Measurements from ENCODE around the gene GPR25.

The GPR25 gene

GRCh38 chr1:200895443-200895789, 22.6 kb downstream of the GPR25 start:
- H3K9me3 ChIP-seq (ENCODE audit: control insufficient read depth, insufficient read depth, low read length) = no peaks in the 10 kb centered on the region
- H3K4me2 ChIP-seq (ENCODE audit: low read length) = no peak overlapping the region
- H3F3A ChIP-seq (ENCODE audit: control insufficient read depth, insufficient read depth) = no peaks in the 10 kb centered on the region
- H3K27ac ChIP-seq (ENCODE audit: low read depth, low read length) = no peak overlapping the region
- peaks cover 42% of the 10 kb centered on the region for H3K27me3 ChIP-seq (ENCODE audit: control insufficient read depth, low read length)
- H3K4me1 ChIP-seq (ENCODE audit: control insufficient read depth, low read length) = no peaks in the 10 kb centered on the region
- no peaks in the 10 kb centered on the region for H3K9me2 ChIP-seq (replicated peaks; ENCODE audit: control insufficient read depth, low read length)
- H3K36me3 ChIP-seq (ENCODE audit: control insufficient read depth, low read length) = no peaks in the 10 kb centered on the region
- no peak for TF ChIP-seq CTCF (IDR thresholded peaks at IDR 0.05; ENCODE audit: low read depth, low read length, poor library complexity, severe bottlenecking)
- TF ChIP-seq EZH2phosphoT487 (IDR thresholded peaks at IDR 0.05; ENCODE audit: borderline replicate concordance, low read length) = no peak
- H4K20me1 ChIP-seq (ENCODE audit: control insufficient read depth, insufficient read depth, low read depth, low read length) = no peaks in the 10 kb centered on the region
- H3K79me2 ChIP-seq (ENCODE audit: control insufficient read depth, low read length) = no peaks in the 10 kb centered on the region
- H3K4me3 ChIP-seq (ENCODE audit: low read length) = no peak overlapping the region

GRCh38 chr1:200895801-200896530, 23.2 kb downstream of the GPR25 start:
- no peaks in the 10 kb centered on the region for H3K9me2 ChIP-seq (replicated peaks; ENCODE audit: control insufficient read depth, low read length)
- no peaks in the 10 kb centered on the region for H4K20me1 ChIP-seq (ENCODE audit: control insufficient read depth, insufficient read depth, low read depth, low read length)
- H3K27ac ChIP-seq (ENCODE audit: low read depth, low read length) = no peak overlapping the region
- TF ChIP-seq CTCF (IDR thresholded peaks at IDR 0.05; ENCODE audit: low read depth, low read length, poor library complexity, severe bottlenecking) (no peak), EZH2phosphoT487 (IDR thresholded peaks at IDR 0.05; ENCODE audit: borderline replicate concordance, low read length) (no peak)
- H3F3A ChIP-seq (ENCODE audit: control insufficient read depth, insufficient read depth) = no peaks in the 10 kb centered on the region
- H3K79me2 ChIP-seq (ENCODE audit: control insufficient read depth, low read length) = no peaks in the 10 kb centered on the region
- no peaks in the 10 kb centered on the region for H3K4me1 ChIP-seq (ENCODE audit: control insufficient read depth, low read length)
- no peak overlapping the region for H3K4me2 ChIP-seq (ENCODE audit: low read length)
- peaks cover 37% of the 10 kb centered on the region for H3K27me3 ChIP-seq (ENCODE audit: control insufficient read depth, low read length)
- H3K4me3 ChIP-seq (ENCODE audit: low read length) = no peak overlapping the region
- no peaks in the 10 kb centered on the region for H3K9me3 ChIP-seq (ENCODE audit: control insufficient read depth, insufficient read depth, low read length)
- H3K36me3 ChIP-seq (ENCODE audit: control insufficient read depth, low read length) = no peaks in the 10 kb centered on the region

- no peaks in the 10 kb centered on the region for H3K36me3 ChIP-seq (ENCODE audit: control insufficient read depth, low read length)
- H3K4me1 ChIP-seq (ENCODE audit: control insufficient read depth, low read length) = no peaks in the 10 kb centered on the region
- H3K79me2 ChIP-seq (ENCODE audit: control insufficient read depth, low read length) = no peaks in the 10 kb centered on the region
- no peak overlapping the region for H3K4me2 ChIP-seq (ENCODE audit: low read length)
- no peak overlapping the region for H3K4me3 ChIP-seq (ENCODE audit: low read length)
- no peaks in the 10 kb centered on the region for H3K9me3 ChIP-seq (ENCODE audit: control insufficient read depth, insufficient read depth, low read length)
- no peaks in the 10 kb centered on the region for H3K9me2 ChIP-seq (replicated peaks; ENCODE audit: control insufficient read depth, low read length)
- no peaks in the 10 kb centered on the region for H3F3A ChIP-seq (ENCODE audit: control insufficient read depth, insufficient read depth)
- TF ChIP-seq CTCF (IDR thresholded peaks at IDR 0.05; ENCODE audit: low read depth, low read length, poor library complexity, severe bottlenecking) (no peak), EZH2phosphoT487 (IDR thresholded peaks at IDR 0.05; ENCODE audit: borderline replicate concordance, low read length) (no peak)
- no peaks in the 10 kb centered on the region for H4K20me1 ChIP-seq (ENCODE audit: control insufficient read depth, insufficient read depth, low read depth, low read length)
- H3K27me3 ChIP-seq (ENCODE audit: control insufficient read depth, low read length) = peaks cover 30% of the 10 kb centered on the region
- H3K27ac ChIP-seq (ENCODE audit: low read depth, low read length) = no peak overlapping the region
These were observed 23.9 kb downstream of the GPR25 start for GRCh38 chr1:200896531-200897196.

All from DOHH2 (cell line).